ENCODE results near the gene CCDC97.
"Not testable (repeated sequence)": the region's sequence is repeated elsewhere in the genome, so short reads cannot be mapped to it uniquely, and the experiment has no call there.

Gene CCDC97

DNA sequence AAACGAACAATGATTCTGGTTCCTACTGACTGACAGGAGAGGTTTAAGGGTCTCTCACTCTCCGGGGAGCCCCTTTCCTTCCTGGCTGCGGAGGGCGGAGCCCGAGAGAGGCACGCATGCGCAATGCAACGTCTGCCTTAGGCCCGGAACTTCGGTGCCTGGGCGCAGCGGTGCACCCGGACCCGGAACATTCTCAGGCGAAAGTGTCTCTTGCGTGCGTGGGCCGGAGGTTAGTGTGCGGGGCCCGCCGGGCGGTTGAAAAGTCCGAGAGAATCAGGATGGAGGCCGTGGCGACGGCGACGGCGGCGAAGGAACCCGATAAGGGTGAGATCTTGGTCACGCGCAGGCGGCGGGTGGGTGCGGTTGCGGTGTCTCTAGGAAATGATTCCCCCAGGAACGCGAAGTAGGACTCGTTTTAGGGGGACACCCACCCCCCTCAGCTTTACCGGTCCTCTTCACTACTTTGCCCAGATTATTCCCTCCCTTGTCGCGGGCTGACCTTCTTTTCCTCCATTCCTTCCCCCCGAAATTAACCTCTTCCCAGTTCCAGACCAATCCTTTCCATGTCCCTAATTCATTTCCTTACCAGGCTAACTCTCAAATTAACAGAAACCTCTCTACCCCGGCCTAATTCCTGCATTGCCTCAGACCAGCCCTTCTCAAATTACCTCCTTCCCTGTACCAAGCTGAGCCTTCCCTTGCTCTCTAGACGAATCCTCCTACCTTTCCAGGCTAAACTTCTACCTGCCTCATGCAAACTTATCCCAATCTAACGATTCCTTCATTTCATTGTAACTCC is at the start of gene CCDC97:
CCDC97 (plus strand) TSS at position 140 of the 799 bp plus-strand sequence; CDS start at position 279, 139 bp downstream.
- DNase-seq (ENCODE audit: low read depth in 2 of 2) = peak; percentile 80 to 83

DNA sequence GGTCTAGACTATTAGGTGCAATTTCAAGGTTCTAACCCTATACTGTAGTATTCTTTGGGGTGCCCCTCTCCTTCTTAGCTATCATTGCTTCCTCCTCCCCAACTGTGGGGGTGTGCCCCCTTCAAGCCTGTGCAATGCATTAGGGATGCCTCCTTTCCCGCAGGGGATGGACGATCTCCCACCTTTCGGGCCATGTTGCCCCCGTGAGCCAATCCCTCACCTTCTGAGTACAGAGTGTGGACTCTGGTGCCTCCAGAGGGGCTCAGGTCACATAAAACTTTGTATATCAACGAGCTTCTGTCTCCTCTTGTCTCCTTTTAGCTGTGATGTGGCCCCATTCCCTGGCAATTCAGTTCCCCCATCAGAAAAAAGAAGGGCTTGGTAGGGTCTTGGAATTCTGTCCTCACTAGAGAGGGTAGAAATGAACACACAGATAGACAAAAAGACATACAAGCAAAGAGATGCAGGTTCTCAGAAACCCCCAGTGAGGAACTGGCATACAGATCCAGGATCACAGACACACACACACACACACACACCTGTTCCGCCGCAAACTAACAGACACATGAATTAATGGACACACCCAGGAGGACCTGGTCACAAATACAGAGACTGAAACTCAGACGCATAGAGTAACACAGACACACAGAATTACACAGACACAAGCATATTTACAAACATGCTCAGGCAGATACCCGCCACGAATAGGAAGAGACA is 48.3 kb upstream of the CCDC97 start:
- DNase-seq (ENCODE audit: low read depth in 2 of 2) = no peak

DNA sequence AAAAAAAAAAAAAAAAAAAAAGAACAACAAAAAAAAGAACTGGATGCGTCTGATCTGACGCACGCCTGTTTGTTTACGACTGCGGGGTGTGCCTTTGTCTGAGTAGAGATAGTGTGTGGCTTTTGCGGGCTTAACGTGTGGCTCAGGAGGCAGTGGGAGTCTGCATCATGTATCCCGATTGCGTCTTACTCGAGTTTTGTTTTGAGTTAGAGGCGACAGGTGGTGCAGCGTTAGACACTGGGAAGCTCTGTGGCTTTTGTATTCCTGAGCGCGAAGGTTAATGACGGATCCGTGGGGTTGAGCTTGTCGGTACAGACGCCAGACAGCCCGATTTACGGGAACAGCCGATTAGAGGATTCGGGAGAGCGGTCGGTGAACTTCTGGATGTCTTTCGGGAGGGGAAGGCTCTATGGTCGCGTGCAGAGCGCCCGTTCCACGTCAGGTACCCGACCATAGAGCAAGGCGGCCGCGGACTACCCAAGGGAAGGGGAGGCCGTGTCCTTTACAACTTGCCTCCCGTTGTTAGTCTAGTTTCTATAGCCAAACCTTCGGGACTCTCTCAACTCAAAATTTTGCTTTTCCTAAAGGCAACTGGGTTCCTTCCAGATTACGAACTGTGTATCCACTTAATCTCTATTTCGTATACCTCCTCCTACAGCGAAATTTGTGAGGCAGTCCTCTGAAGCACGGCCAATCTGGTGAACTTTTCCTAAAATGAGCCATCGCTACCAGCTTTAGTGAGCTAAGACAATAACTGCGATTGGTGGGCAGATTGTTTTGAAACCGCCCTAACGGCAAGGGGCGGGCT is 46.7 kb upstream of the CCDC97 start:
- peak; percentile 66 to 77 for DNase-seq (ENCODE audit: low read depth in 2 of 2)

DNA sequence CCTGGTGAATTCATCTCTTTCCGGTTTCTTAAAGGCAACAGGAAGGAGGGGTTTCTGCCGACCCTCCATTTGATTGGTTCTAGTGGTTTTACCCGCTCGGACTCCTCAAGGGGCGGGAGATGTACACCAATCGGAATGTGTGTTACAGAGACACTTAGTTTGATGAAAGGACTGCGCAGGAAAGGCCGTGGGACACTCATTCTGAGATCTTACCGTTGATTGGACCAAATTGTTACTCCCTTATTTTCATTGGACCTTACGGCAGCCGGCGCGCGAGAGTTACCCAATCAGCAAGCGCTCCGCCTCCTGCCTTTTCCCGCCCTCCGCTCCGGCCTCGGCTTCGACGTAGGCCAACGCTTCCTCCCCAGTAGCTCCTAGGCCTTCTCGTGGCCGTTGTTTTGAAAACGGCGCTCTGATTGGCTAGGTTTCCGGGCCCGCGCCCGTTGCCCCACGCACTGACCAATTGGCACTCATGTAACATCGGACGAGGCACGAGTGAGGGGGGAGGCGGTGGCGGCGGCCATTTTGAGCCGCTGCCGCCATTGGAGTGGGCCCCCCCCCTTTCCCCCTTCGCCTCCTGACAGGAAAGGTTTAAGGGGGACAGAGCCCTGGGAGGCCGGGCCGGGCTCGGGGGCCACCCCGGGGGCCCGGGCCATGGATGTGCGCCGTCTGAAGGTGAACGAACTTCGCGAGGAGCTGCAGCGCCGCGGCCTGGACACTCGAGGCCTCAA is 46.0 kb upstream of the CCDC97 start, which contains the start of gene HNRNPUL1:
HNRNPUL1 (plus strand) TSS at position 523 of the 731 bp plus-strand sequence; CDS start at position 655, 132 bp downstream.
- DNase-seq (ENCODE audit: low read depth in 2 of 2) = peak; percentile 98 to 99

DNA sequence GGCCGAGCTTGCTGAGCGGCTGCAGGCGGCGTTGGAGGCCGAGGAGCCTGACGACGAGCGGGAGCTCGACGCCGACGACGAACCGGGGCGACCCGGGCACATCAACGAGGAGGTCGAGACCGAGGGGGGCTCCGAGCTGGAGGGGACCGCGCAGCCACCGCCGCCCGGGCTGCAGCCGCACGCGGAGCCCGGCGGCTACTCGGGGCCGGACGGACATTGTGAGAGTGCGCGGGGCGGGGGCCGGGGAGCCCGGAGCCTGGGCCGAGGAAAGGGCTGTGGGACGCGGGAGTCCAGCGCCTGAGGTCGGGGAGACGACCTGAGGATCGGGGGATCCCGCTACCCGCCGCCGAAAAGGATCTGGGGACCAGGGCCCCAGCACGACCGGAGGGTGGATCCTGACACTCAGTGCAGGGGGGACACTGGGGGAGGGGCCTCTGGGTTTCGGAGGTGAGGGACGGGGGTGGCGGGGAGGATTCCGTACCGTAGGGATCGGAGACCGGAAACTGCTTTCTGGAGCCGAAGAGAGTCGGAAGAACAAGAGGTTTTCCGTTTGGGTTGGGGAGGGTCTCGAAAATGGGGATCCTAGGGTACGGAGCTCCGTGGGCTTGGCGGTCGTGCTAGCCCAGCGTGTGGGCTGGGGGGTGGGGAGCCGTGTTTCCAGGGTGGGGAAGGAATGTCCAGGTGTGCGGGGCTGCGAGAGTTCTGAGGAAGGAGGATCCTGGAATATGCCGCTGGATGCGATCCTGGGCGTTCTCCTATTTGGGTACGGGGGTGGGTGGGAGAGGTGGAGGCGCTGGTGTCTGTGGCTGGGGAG is 45.2 kb upstream of the CCDC97 start:
- peak; percentile 28 to 71 for DNase-seq (ENCODE audit: low read depth in 2 of 2)

DNA sequence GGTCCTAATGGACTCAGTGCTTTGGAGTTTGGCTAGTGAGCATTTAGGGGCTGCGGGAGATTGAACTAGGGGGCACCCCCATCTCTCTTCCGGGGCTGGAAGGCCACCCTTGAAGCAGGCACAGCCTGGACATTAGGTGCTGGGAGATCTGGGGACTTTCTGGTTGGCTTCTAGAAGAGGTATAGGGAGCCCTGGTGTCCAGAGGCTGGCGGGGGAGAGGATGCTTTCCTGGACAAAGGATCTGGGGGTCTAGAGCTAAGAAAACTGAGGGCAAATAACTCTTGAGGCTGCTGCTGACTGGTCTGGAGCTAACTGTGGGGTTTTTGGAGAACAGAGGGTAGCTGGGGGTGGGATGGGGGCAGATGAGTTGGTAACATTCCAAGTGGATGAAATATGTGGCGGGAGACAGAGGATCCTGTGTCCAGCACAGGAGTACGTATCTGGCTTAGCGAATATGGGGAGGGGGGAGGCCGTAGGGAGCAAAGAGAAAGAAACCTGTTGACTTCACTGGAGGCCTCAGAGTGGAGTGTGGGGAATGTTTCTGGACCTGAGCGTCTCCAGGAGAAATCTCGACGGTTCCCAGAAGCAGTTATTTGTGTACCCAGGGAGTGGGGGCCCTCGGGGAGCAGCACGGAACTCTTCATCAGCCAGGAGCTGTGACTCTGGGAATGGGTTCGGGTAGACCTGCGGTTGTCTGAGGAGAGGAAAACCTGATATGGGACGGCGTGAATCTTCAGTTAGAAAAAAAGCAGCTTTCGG is 44.4 kb upstream of the CCDC97 start:
- DNase-seq (ENCODE audit: low read depth in 2 of 2) = no peak

DNA sequence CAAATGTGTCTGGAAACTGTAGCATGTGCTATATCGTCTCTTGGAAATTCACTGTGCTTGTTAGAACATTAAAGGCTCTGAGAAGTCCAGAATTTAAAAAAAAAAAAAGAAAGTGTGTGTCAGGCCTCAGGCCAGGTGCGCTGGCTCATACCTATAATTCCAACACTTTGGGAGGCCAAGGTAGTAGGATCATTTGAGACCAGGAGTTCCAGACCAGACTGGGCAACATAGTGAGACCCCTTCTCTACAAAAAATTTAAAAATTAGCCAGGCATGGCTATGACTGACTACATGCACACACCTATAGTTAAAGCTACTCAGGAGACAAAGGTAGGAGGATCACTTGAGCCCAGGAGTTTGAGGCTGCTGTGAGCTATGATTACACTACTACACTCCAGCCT is 40.9 kb upstream of the CCDC97 start:
- DNase-seq (ENCODE audit: low read depth in 2 of 2) = no peak

DNA sequence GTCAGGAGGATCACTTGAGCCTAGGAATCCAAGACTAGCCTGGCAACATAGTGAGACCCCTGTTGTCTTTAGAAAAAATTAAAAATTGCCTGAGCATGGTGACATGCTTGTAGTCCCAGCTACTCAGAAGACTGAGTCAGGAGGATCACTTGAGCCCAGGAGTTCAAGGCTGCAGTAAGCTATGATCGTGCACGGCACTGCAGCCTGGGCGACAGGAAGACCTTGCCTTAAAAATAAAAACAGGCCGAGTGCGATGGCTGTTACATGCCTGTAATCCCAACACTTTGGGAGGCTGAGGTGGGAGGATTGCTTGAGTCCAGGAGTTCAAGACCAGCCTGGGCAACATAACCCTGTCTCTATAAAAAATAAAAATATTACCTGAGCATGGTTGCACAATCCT is 40.4 kb upstream of the CCDC97 start:
- no peak for DNase-seq (ENCODE audit: low read depth in 2 of 2)

DNA sequence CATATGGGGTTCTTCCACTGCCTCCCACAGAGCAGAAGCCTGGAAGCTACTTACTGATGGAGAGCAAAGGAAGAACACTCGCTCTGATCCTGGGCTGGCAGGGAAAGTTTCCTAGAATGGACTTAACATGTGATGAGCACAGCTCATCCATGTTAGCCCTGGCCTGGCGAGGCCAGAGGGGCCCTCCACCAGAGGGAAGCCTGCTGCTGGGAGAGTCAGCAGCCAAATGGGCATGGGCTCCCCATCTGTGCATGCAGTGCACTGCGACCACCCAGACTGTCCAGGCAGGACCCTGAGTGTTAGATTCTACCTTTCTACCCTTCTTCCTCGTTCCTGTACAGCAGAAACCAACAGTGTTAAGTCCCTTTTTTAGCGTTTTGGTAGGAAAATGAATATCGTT is 36.9 kb upstream of the CCDC97 start:
- DNase-seq (ENCODE audit: low read depth in 2 of 2) = no peak

DNA sequence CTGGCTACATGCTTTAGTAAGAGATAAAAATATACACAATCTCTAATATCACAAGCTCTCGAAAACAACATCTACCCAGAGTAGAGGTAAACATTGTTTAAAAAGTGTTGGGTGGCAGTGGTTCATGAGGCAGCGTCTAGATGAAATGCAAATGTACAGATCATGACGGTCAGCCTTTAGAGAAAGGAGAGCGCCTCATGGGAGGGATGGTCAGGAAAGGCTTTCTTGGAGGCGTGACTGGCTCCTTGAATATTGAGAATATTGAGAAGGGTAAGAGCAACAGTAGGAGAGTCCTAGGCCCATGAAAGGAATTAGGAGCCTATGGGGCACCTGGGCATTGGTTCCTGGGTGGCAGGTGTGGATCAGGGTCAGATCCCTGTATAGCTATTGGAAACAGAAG is 35.2 kb upstream of the CCDC97 start:
- no peak for DNase-seq (ENCODE audit: low read depth in 2 of 2)

DNA sequence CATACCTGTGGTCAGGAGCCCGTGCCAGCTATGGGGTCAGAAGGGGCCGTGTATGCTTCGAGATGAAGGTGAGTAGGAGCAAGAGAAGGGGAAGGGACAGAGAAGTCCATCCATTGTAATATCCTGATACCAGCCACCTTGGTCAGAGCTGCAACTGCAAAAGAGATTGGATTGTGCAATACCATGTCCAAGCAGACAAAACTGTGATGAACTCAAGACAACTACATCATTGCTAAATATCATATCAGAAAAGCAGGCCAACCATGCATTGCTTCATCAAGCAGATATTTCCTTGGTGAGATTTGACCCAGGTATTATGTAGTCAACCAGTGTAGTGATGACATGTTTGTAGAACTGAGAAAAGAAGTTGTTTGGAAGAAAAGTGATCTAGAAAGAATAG is 33.7 kb upstream of the CCDC97 start:
- DNase-seq (ENCODE audit: low read depth in 2 of 2) = no peak

DNA sequence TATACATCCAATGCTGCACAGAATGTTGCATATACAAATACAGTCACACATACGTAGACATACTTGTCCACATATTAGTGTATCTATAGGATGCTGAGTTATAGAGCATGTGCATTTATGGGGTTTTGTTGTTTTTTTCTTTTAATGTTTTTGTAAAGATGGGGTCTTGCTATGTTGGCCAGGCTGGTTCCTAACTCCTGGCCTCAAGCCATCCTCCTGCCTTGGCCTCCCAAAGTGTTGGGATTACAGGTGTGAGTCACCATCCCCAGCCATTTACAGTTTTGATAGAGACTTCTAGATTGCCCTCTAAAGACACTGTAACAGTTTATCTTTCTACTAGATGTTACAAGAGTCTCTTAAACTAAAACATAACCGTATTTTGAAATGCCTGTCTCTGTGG is 31.5 kb upstream of the CCDC97 start:
- no peak for DNase-seq (ENCODE audit: low read depth in 2 of 2)

DNA sequence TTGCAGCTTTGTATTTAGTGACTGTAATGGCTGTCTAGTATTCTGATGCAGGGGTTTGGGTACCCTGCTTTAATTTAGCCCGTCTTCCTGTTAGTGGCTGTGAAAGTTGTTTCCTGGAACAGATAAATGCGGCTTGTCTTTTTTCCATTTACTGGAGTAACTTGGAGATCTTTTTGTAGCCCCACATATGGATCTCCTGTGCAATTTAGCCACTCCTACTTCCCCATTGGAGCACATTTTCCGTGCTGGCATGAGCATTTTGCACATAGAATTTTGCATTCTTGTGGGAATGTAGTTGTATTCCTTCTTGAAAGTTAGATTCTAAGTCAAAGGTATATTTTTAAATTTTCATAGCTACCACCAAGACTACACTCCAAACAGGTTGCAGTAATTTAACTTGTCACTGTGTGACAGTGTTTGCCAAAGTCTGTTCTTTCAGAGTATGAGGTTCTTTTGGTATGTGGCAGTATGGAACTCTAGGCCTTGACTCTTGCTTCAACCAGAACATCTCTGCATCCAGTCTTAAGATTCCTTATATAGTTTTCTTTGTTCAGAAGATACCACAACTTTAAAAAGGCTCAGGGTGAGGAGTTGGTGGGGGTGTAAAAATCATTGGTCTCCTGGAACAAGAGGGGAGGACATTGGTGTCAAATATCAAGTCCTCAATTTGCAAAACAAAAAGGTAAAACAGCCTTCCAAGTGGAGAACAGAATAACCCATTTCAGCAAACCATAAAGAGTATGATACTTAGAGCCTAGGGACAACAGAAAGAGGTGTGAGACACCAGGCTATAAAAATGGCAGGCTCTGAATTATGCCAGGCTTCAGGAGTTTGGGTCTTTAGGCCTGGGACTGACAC is 21.1 kb upstream of the CCDC97 start:
- no peak for DNase-seq (ENCODE audit: low read depth in 2 of 2)

DNA sequence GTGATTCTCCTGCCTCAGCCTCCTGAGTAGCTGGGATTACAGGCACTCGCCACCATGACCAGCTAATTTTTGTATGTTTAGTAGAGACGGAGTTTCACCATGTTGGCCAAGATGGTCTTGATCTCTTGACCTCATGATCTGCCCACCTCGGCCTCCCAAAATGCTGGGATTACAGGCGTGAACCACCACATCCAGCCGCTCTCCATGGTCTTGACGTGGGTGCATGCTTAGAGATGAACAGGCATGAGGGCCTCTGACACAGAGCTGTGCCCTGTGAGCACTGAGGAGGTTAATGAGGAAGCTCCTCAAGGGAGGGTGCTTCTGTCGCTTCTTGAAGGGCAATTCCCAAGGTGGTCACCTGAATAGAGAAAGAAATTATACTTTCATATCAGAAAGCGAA is 20.2 kb upstream of the CCDC97 start:
- not testable (repeated sequence) for DNase-seq (ENCODE audit: low read depth in 2 of 2)

DNA sequence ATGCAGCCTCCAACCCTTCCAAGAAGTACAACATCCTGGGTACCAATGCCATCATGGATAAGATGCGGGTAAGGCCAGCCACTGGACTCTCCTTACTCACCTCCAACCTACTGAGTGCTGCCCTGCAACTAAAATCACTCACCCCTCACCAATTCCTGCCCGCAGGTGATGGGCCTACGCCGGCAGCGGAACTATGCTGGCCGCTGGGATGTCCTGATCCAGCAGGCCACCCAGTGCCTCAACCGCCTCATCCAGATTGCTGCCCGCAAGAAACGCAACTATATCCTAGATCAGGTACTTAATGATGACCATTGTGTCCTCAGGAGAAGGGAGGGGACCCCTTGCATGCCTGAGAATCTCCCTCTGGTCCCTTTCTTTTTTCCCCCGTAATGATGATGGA is 15.6 kb upstream of the CCDC97 start:
- DNase-seq (ENCODE audit: low read depth in 2 of 2) = no peak

DNA sequence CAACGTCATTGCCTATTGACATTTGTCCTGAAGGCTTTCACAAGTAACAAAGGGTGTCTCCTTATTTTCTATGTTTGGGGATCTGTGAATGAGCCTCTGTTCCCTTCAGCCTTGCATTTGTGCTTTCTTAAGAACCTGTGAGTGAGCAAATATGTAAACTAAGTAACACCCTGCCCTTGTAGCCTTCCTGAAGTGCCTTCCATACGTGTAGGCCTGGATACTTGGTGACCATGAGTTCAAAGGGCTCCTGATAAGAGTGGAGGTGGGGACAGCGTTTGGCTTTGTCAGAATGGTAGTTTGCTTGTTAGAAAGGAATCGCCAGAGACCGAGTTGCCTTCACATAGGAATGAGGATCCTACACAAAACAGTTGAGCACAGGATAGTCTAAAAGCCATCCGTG is 14.5 kb upstream of the CCDC97 start:
- DNase-seq (ENCODE audit: low read depth in 2 of 2) = no peak

DNA sequence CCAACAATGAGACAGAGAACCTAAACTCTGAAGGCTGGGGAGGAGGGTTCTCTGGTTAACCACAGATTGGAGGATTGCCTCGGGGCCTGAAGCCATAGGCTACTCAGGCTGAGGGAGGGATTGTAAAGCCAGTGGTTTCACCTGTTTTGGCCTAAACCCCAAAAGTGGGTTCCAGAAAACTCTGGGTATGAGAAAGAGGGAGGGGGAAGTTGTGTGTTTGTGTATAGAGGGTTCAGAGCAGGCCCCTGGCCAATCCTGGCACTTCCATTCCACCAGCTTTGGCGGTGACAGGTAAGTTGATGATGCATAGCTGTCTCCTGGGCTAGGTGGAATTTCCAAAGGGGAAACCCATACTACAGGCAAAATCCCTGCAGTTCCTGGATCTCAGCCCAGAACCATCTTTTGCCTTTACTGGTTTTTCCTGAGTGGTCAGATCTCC is 13.5 kb upstream of the CCDC97 start:
- no peak for DNase-seq (ENCODE audit: low read depth in 2 of 2)

DNA sequence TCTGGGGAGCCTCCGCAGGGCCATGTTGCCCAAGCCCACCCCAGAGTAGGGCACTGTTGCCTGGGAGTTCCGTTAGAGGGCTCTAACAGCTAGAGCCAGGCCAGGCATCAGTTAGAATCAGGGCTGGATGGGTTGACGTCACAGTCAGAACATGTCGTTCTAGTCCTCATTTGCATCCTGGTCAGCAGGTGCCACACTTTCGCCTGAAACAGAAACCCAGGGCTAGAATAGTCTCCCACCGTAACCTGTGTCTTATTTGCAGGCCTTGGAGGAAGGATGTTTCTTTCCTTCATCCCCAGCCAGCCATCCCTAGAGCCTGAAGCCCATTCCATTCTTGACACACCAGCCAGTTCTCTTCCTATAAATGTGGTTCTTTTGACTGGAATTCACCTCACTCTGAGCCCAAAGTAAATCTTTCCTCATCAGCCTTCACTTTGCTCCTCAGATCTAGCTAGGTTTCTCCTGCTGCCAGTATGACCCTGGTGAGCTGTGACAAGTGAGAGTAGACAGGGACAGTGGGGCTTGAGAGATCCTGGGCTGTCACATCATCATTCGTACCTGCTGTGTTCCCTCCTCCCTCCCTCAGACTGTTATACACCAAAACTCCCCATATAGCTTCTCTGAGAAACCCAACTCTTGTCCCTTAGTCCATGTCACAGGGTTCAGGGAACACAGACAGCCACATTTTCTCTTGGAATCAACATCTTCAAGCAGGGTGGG is 12.2 kb upstream of the CCDC97 start:
- DNase-seq (ENCODE audit: low read depth in 2 of 2) = no peak

All from stimulated activated CD4-positive, alpha-beta T cell treated with anti-CD3 and anti-CD28 coated beads, Interleukin-12 subunit alpha, Interleukin-12 subunit beta, amount 100 ng/mL, for 24 hours (primary cell).